ENCODE measurements around the gene MAGI2. TPM values are rescaled to one million over a fixed set of nuclear protein-coding genes. Genes with fewer than 3 reads are reported as not detected.

MAGI2 gene
- total and polyA plus RNA-seq, 2 of the 13 experiments (the other 11 are each of a cell fraction or from before 2014, with no cell fraction given): 1.5 to 3.8 TPM

GRCh38 chr7:78716876-78717275 is 736.6 kb downstream of the MAGI2 start (continued):
- no peak for TF ChIP-seq FOXP4 (CRISPR knock-in tag; IDR thresholded peaks at IDR 0.05)
- no peak for TF ChIP-seq ZNF354B (CRISPR knock-in tag; IDR thresholded peaks at IDR 0.05)
- TF ChIP-seq NONO (IDR thresholded peaks at IDR 0.05): no peak
- TF ChIP-seq NONO (CRISPR knock-in tag; conservative IDR thresholded peaks at IDR 0.05): no peak
- TF ChIP-seq GFI1 (CRISPR knock-in tag; IDR thresholded peaks at IDR 0.05; ENCODE audit: borderline replicate concordance): no peak
- TF ChIP-seq HOXA9 (CRISPR knock-in tag; IDR thresholded peaks at IDR 0.05; ENCODE audit: borderline replicate concordance): no peak
- TF ChIP-seq ZBTB7B (CRISPR knock-in tag; IDR thresholded peaks at IDR 0.05): no peak
- no peak for TF ChIP-seq ZMYM4 (CRISPR knock-in tag; IDR thresholded peaks at IDR 0.05)

GRCh38 chr7:78714356-78714755 is 739.1 kb downstream of the MAGI2 start:
- ATAC-seq: no peak
- peaks cover 18% of the 10 kb centered on the region for H3K4me1 ChIP-seq (ENCODE audit: insufficient read depth, low read length)
- ChIA-PET POLR2A (no interaction called here), CTCF (ENCODE audit: low intra/inter-chr PET ratio, low total read pairs) (no interaction called here)
- no TSS peak for BruUV-seq (replicated peaks)
- no peak for FAIRE-seq
- TF ChIP-seq MAFK (conservative IDR thresholded peaks at IDR 0.05 in 1 of 2, IDR thresholded peaks at IDR 0.05 in 1 of 2; ENCODE audit: low read length in 2 of 2): peak in 1 of 2 experiments; percentile 61; a peak in 2 of 4 replicates
- no peak for TF ChIP-seq MXI1 (IDR thresholded peaks at IDR 0.05; ENCODE audit: borderline replicate concordance, low read depth, low read length)
- TF ChIP-seq ZNF724P (CRISPR knock-in tag; IDR thresholded peaks at IDR 0.05; ENCODE audit: borderline replicate concordance): no peak
- TF ChIP-seq E2F5 (CRISPR knock-in tag; conservative IDR thresholded peaks at IDR 0.05): no peak
- no peak for TF ChIP-seq E2F1 (CRISPR knock-in tag; IDR thresholded peaks at IDR 0.05)
- no peak for TF ChIP-seq SMARCE1 (IDR thresholded peaks at IDR 0.05; ENCODE audit: borderline replicate concordance)
- no peak for TF ChIP-seq ZNF570 (CRISPR knock-in tag; IDR thresholded peaks at IDR 0.05; ENCODE audit: borderline replicate concordance)
- no peak for TF ChIP-seq ZBTB1 (CRISPR knock-in tag; IDR thresholded peaks at IDR 0.05; ENCODE audit: borderline replicate concordance)
- H3K4me2 ChIP-seq (ENCODE audit: low read depth, low read length): no peak overlapping the region
- H3K36me3 ChIP-seq (replicated peaks in 1 of 2; ENCODE audit: control insufficient read depth in 1 of 2, insufficient read depth in 2 of 2, low read length in 2 of 2): no peaks in the 10 kb centered on the region
- intact Hi-C loops (cut with micrococcal nuclease; ENCODE audit: unreplicated experiment): loop anchor here (10.0 kb wide), 1 partner anchor 170 kb away; no protein-coding TSS in a partner anchor
- no peak for DNase-seq (ENCODE audit: low spot score)
- in situ Hi-C loops (cut with HindIII; ENCODE audit: extremely low pct_ligation_motif_present, low pct_unique_long_range_greater_than_20kb): no loop called here
- H3K27ac ChIP-seq (ENCODE audit: extremely low read length, insufficient read depth, low read length): no peak overlapping the region
- H3K9ac ChIP-seq (ENCODE audit: insufficient read depth, low read depth, low read length): no peak overlapping the region
- H4K20me1 ChIP-seq (ENCODE audit: insufficient read depth, low read length): no peaks in the 10 kb centered on the region
- no peak overlapping the region for H3K4me3 ChIP-seq (replicated peaks in 1 of 3; ENCODE audit: insufficient read depth in 1 of 3, low read depth in 2 of 3, low read length in 3 of 3)
- no peaks in the 10 kb centered on the region for H3K27me3 ChIP-seq (ENCODE audit: control insufficient read depth in 1 of 2, insufficient read depth in 2 of 2, low read length in 2 of 2)
- no peaks in the 10 kb centered on the region for H3K79me2 ChIP-seq (ENCODE audit: insufficient read depth, low read length)
- no peak overlapping the region for H2AFZ ChIP-seq (ENCODE audit: low read length)
- no peaks in the 10 kb centered on the region for H3K9me3 ChIP-seq (ENCODE audit: low read length)
- 45% methylated on average over 4 of the region's 4 CpGs for WGBS (ENCODE audit: low lambda C conversion rate)
